WTC11 (cell line): ENCODE results near the gene SIRT2. TPM values are rescaled to one million over a fixed set of nuclear protein-coding genes. Genes with fewer than 3 reads are reported as not detected.
A peak's percentile ranks its signal among the peaks of the same experiment; 100 is the strongest.

Experiments used
- ATAC-seq: fragments of 200-7000 bp; cut with Tn5 transposase; 2 replicates; pipeline ENCODE4 v1.10.0; 2021; ENCODE audit warnings: mild to moderate bottlenecking, moderate library complexity
- CTCF ChIA-PET: fragments of 300-600 bp; sonication (Branson Sonifier 250); formaldehyde crosslinking; loops from one replicate; lab custom pipeline; 2021; ENCODE audit warnings: antibody characterized with exemption; lab: Charles Lee
- POLR2A ChIA-PET: fragments of 350-600 bp; sonication (Branson Sonifier 250); formaldehyde crosslinking; loops from one replicate; lab custom pipeline; 2021; ENCODE audit warnings: antibody characterized with exemption; lab: Charles Lee
- DNase-seq: peaks from one replicate; pipeline ENCODE4 v3.0.0; 2021; ENCODE audit warnings: low spot score
- H3K27ac Mint-ChIP-seq: 2 replicates; pipeline ENCODE4 v1.8.0; 2021; ENCODE audit warnings: mixed read lengths
- H3K27me3 Mint-ChIP-seq: 2 replicates; pipeline ENCODE4 v1.8.0; 2021; ENCODE audit warnings: low read depth, mild to moderate bottlenecking, moderate library complexity, mixed read lengths
- H3K36me3 Mint-ChIP-seq: 2 replicates; pipeline ENCODE4 v1.8.0; 2021; ENCODE audit warnings: mixed read lengths
- H3K4me1 Mint-ChIP-seq: 2 replicates; pipeline ENCODE4 v1.8.0; 2022; ENCODE audit warnings: mixed read lengths
- H3K4me3 Mint-ChIP-seq: 2 replicates; pipeline ENCODE4 v1.8.0; 2021; ENCODE audit warnings: mild to moderate bottlenecking, moderate library complexity, mixed read lengths
- H3K9me3 Mint-ChIP-seq: 2 replicates; pipeline ENCODE4 v1.8.0; 2021; ENCODE audit warnings: mixed read lengths
- ELF4 ChIP-seq: sonication (generic); formaldehyde crosslinking; IDR thresholded peaks from 2 replicates; pipeline ENCODE4 v1.8.1; 2022; ENCODE audit warnings: low read depth, mild to moderate bottlenecking, moderate library complexity, missing genetic modification reagents
- FOXK1 ChIP-seq: sonication (generic); formaldehyde crosslinking; IDR thresholded peaks from 2 replicates; pipeline ENCODE4 v1.8.0; 2022; ENCODE audit warnings: mild to moderate bottlenecking, moderate library complexity, missing genetic modification reagents
- NFYB ChIP-seq: sonication (generic); formaldehyde crosslinking; conservative IDR thresholded peaks from 2 replicates; pipeline ENCODE4 v1.8.0; 2022; ENCODE audit warnings: low read depth, missing genetic modification reagents
- RORB ChIP-seq: fragments of 250-450 bp; sonication (Bioruptor Pico); IDR thresholded peaks from 2 replicates; pipeline ENCODE4 v1.9.0; 2021; ENCODE audit warnings: mild to moderate bottlenecking
- TCF7 ChIP-seq: sonication (generic); formaldehyde crosslinking; IDR thresholded peaks from 2 replicates; pipeline ENCODE4 v1.8.0; 2022; ENCODE audit warnings: mild to moderate bottlenecking, low read depth, missing genetic modification reagents, moderate library complexity
- ZNF263 ChIP-seq: sonication (generic); formaldehyde crosslinking; IDR thresholded peaks from 2 replicates; pipeline ENCODE4 v1.8.1; 2022; ENCODE audit warnings: low read depth, mild to moderate bottlenecking, moderate library complexity, missing genetic modification reagents
- ZNF317 ChIP-seq: sonication (generic); formaldehyde crosslinking; IDR thresholded peaks from 2 replicates; pipeline ENCODE4 v1.8.1; 2023; ENCODE audit warnings: low read depth, mild to moderate bottlenecking, moderate library complexity, missing genetic modification reagents, borderline replicate concordance
- ZNF396 ChIP-seq: fragments of 250-450 bp; sonication (Bioruptor Pico); IDR thresholded peaks from 2 replicates; pipeline ENCODE4 v1.8.0; 2021; ENCODE audit warnings: mild to moderate bottlenecking, moderate library complexity, borderline replicate concordance
- ZNF416 ChIP-seq: fragments of 250-450 bp; sonication (Bioruptor Pico); IDR thresholded peaks from 2 replicates; pipeline ENCODE4 v1.9.0; 2021; ENCODE audit warnings: mild to moderate bottlenecking, inconsistent platforms
- total RNA-seq: library from RNA; stranded (reverse); gene quantifications from 3 replicates; pipeline ENCODE4 v1.2.3, GENCODE V29; 2021
- TF ChIP-seq, protein P1 (sequence below): sonication (generic); formaldehyde crosslinking; IDR thresholded peaks from 2 replicates; pipeline ENCODE4 v1.8.1; 2023; ENCODE audit warnings: mild to moderate bottlenecking, missing genetic modification reagents, moderate library complexity
- TF ChIP-seq, protein P2 (sequence below): sonication (generic); formaldehyde crosslinking; IDR thresholded peaks from 2 replicates; pipeline ENCODE4 v1.8.0; 2022; ENCODE audit warnings: missing genetic modification reagents
- TF ChIP-seq, protein P3 (sequence below): fragments of 250-450 bp; sonication (Bioruptor Pico); IDR thresholded peaks from 2 replicates; pipeline ENCODE4 v1.9.0; 2021; ENCODE audit warnings: mild to moderate bottlenecking

Gene SIRT2
- total RNA-seq, 1 experiment from 2014 or later: 9.5 TPM

DNA sequence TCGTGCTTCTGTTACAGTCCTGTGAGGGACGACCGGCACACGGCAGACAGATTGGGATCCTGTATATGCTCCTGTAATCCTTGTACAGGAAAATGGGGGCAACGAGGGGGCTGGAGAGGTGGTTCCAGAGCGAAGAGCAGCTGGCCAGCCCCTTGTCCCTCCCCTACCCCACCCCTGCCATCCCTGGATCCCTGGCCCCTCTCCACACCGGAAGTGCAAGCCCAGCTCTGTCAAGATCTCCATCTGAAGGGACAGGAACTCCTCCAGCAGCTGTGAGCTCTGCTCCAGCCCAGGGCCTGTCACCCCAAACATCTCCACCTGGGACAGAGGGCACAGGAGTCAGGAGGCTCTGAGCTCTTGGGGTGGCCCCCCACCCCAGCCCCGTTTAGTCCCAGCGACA lies 18.1 kb upstream of the SIRT2 start (continued):
- TF ChIP-seq, protein P1, sequence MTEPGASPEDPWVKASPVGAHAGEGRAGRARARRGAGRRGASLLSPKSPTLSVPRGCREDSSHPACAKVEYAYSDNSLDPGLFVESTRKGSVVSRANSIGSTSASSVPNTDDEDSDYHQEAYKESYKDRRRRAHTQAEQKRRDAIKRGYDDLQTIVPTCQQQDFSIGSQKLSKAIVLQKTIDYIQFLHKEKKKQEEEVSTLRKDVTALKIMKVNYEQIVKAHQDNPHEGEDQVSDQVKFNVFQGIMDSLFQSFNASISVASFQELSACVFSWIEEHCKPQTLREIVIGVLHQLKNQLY: no peak

DNA sequence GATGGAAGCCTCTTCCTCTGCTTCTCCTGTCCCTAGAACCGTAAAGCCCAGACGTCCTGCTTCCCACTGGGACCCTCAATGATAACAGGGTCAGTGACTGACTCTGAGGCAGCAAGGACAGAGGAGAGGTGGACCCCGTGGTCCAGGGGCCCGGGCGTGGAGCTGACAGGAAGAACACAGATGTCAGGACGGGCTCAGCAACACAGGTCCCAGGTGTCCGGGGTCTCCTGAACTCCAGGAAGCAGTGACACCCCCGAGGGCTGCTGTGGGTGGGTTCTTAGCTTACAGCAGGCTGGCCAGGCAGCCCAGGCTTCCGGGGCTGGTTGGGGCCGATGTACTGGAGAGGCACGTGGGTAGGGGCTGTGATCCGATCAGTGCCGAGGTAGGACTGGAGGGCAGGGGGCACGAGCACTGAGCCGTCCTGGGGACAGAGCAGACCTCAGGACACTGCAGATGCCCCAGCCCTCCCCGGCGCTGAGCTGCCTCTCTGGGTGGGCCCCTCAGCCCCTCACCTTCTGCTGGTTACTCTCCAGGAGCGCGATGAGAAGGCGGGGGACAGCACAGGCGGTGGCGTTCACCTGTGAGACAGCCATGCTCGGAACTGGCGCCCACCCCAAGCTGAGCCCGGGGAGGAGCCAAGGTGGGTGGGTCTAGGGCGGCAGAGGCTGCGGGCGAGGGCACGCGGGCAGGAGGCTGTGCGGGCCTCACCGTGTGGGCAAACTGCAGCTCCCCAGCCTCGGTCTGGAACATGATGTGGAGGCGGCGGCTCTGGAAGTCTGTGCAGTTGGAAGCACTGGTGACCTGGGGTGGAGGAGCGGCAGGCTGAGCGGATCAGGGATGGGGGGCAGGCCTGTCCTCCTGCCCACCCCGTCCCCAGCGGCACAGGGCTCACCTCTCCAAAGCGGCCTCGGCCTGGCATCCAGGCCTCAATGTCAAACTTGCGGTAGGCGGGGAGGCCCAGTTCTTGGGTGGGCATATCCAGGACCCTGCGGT lies 16.2 kb upstream of the SIRT2 start:
- no peak for ATAC-seq
- POLR2A ChIA-PET: no interaction called here
- DNase-seq: no peak
- TF ChIP-seq ZNF317: no peak
- TF ChIP-seq NFYB (CRISPR knock-in tag): no peak
- TF ChIP-seq, protein P2, sequence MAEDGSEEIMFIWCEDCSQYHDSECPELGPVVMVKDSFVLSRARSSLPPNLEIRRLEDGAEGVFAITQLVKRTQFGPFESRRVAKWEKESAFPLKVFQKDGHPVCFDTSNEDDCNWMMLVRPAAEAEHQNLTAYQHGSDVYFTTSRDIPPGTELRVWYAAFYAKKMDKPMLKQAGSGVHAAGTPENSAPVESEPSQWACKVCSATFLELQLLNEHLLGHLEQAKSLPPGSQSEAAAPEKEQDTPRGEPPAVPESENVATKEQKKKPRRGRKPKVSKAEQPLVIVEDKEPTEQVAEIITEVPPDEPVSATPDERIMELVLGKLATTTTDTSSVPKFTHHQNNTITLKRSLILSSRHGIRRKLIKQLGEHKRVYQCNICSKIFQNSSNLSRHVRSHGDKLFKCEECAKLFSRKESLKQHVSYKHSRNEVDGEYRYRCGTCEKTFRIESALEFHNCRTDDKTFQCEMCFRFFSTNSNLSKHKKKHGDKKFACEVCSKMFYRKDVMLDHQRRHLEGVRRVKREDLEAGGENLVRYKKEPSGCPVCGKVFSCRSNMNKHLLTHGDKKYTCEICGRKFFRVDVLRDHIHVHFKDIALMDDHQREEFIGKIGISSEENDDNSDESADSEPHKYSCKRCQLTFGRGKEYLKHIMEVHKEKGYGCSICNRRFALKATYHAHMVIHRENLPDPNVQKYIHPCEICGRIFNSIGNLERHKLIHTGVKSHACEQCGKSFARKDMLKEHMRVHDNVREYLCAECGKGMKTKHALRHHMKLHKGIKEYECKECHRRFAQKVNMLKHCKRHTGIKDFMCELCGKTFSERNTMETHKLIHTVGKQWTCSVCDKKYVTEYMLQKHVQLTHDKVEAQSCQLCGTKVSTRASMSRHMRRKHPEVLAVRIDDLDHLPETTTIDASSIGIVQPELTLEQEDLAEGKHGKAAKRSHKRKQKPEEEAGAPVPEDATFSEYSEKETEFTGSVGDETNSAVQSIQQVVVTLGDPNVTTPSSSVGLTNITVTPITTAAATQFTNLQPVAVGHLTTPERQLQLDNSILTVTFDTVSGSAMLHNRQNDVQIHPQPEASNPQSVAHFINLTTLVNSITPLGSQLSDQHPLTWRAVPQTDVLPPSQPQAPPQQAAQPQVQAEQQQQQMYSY (CRISPR knock-in tag): no peak
- TF ChIP-seq FOXK1 (CRISPR knock-in tag): no peak
- TF ChIP-seq ZNF416 (CRISPR knock-in tag): no peak
- no peak for TF ChIP-seq ZNF396 (CRISPR knock-in tag)
- TF ChIP-seq, all 79 proteins: peak for 0
- no peaks in the 10 kb centered on the region for H3K4me1 Mint-ChIP-seq
- CTCF ChIA-PET: interaction anchor here (1.3 to 2.2 kb wide), 2 partner anchors 15 to 146 kb away, joined by 3 to 15 read pairs; partner anchors contain the start of genes MRPS12 and SARS2
- H3K9me3 Mint-ChIP-seq: no peaks in the 10 kb centered on the region
- H3K4me3 Mint-ChIP-seq: no peak overlapping the region
- peak overlapping the region; percentile 29; the same call in 1 of the 2 replicates for H3K27ac Mint-ChIP-seq
- H3K27me3 Mint-ChIP-seq: peaks cover 10% of the 10 kb centered on the region
- no peaks in the 10 kb centered on the region for H3K36me3 Mint-ChIP-seq

DNA sequence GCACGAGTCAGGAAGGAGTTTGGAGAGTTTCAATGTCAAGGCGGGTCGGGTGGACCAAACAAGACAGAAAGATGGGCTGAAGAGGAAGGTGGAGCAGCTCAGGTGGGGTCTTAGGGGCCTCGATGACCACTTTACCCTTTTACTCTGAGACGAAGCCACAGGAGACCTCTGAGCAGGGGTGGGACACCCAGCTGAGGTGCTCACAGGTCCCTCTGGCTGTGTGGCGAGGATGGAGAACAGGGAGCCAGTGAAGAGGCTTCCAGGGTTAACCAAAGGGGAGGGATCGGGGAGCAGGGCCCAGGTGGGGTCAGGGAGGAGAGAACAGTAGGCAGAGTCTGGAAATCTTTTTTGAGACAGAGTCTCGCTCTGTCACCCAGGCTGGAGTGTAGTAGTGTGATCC lies 14.5 kb upstream of the SIRT2 start:
- H3K4me3 Mint-ChIP-seq: no peak overlapping the region
- TF ChIP-seq ELF4 (CRISPR knock-in tag): no peak
- TF ChIP-seq, protein P3, sequence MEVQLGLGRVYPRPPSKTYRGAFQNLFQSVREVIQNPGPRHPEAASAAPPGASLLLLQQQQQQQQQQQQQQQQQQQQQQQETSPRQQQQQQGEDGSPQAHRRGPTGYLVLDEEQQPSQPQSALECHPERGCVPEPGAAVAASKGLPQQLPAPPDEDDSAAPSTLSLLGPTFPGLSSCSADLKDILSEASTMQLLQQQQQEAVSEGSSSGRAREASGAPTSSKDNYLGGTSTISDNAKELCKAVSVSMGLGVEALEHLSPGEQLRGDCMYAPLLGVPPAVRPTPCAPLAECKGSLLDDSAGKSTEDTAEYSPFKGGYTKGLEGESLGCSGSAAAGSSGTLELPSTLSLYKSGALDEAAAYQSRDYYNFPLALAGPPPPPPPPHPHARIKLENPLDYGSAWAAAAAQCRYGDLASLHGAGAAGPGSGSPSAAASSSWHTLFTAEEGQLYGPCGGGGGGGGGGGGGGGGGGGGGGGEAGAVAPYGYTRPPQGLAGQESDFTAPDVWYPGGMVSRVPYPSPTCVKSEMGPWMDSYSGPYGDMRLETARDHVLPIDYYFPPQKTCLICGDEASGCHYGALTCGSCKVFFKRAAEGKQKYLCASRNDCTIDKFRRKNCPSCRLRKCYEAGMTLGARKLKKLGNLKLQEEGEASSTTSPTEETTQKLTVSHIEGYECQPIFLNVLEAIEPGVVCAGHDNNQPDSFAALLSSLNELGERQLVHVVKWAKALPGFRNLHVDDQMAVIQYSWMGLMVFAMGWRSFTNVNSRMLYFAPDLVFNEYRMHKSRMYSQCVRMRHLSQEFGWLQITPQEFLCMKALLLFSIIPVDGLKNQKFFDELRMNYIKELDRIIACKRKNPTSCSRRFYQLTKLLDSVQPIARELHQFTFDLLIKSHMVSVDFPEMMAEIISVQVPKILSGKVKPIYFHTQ: no peak
- no peak for TF ChIP-seq RORB (CRISPR knock-in tag)
- TF ChIP-seq ZNF263: no peak
- no peak for TF ChIP-seq TCF7
- H3K9me3 Mint-ChIP-seq: no peaks in the 10 kb centered on the region
- peaks cover 10% of the 10 kb centered on the region for H3K27me3 Mint-ChIP-seq
- H3K36me3 Mint-ChIP-seq: no peaks in the 10 kb centered on the region
- no peak for DNase-seq
- POLR2A ChIA-PET: no interaction called here
- no peaks in the 10 kb centered on the region; the same call in 1 of the 2 replicates for H3K4me1 Mint-ChIP-seq
- ATAC-seq: no peak
- CTCF ChIA-PET: interaction anchor here (0.6 to 2.2 kb wide), 3 partner anchors 13 to 45 kb away, joined by 3 to 15 read pairs (median 4); partner anchors contain the start of genes MRPS12 and SARS2
- H3K27ac Mint-ChIP-seq: no peak overlapping the region; the same call in 1 of the 2 replicates
